A673 (cell line): ENCODE measurements around the gene CDH4. TPM values are rescaled to one million over a fixed set of nuclear protein-coding genes. Genes with fewer than 3 reads are reported as not detected.

Experiments
- BruUV-seq: library from RNA; stranded (reverse); fragments of 400-500 nt; replicated peaks from 2 replicates; lab custom pipeline; 2021; lab: Mats Ljungman, UMichigan
- CTCF ChIA-PET: fragments of 300-600 bp; sonication (Branson Sonifier 250); formaldehyde crosslinking; loops from one replicate; lab custom pipeline; 2022; ENCODE audit warnings: antibody characterized with exemption; lab: Charles Lee
- POLR2A ChIA-PET: fragments of 300-600 bp; sonication (Branson Sonifier 250); formaldehyde crosslinking; loops from one replicate; lab custom pipeline; 2022; ENCODE audit warnings: antibody characterized with exemption; ENCODE audit not compliant: low non-redundant PET; lab: Charles Lee
- DNase-seq: peaks from one replicate; pipeline ENCODE4 v3.0.0-alpha.2; 2015; ENCODE audit warnings: low spot score
- H3K27ac ChIP-seq: fragments of 200-600 bp; sonication (generic); 2 replicates; pipeline ENCODE4 v1.5.1; 2016; ENCODE audit warnings: mixed run types, low read depth, mild to moderate bottlenecking, mixed read lengths, antibody characterized with exemption, low read length; ENCODE audit not compliant: poor library complexity, severe bottlenecking
- H3K27me3 ChIP-seq: fragments of 200-600 bp; sonication (generic); replicated peaks from 2 replicates; pipeline ENCODE4 v1.6.1; 2017; ENCODE audit warnings: mixed run types, low read depth, mild to moderate bottlenecking, mixed read lengths, antibody characterized with exemption, low read length; ENCODE audit not compliant: insufficient read depth, poor library complexity
- H3K36me3 ChIP-seq: fragments of 200-600 bp; sonication (generic); 2 replicates; pipeline ENCODE4 v1.6.1; 2016; ENCODE audit warnings: mixed run types, mild to moderate bottlenecking, mixed read lengths, antibody characterized with exemption, low read length; ENCODE audit not compliant: insufficient read depth, poor library complexity, severe bottlenecking
- H3K4me1 ChIP-seq: fragments of 200-600 bp; sonication (generic); 2 replicates; pipeline ENCODE4 v1.6.1; 2017; ENCODE audit warnings: mixed run types, mild to moderate bottlenecking, mixed read lengths, antibody characterized with exemption, low read length; ENCODE audit not compliant: insufficient read depth, poor library complexity, severe bottlenecking
- H3K4me3 ChIP-seq: fragments of 200-600 bp; sonication (generic); 2 replicates; pipeline ENCODE4 v1.5.1; 2016; ENCODE audit warnings: low read depth, mixed run types, mild to moderate bottlenecking, mixed read lengths, low read length; ENCODE audit not compliant: poor library complexity, severe bottlenecking
- H3K9me3 ChIP-seq: fragments of 200-600 bp; sonication (generic); 2 replicates; pipeline ENCODE4 v1.6.1; 2016; ENCODE audit warnings: mixed run types, low read depth, mild to moderate bottlenecking, mixed read lengths, antibody characterized with exemption, low read length; ENCODE audit not compliant: poor library complexity, severe bottlenecking
- CTCF ChIP-seq: fragments of 300-800, 200-600 bp; sonication (generic); conservative IDR thresholded peaks from 2 replicates; pipeline ENCODE4 v1.5.1; 2017; ENCODE audit warnings: low read depth, mild to moderate bottlenecking, antibody characterized with exemption, low read length, moderate library complexity, mixed read lengths
- EZH2 ChIP-seq: fragments of 200-600 bp; sonication (generic); IDR thresholded peaks from 2 replicates; pipeline ENCODE4 v1.6.1; 2017; ENCODE audit warnings: borderline replicate concordance, low read depth, mild to moderate bottlenecking, mixed read lengths, antibody characterized with exemption, low read length; ENCODE audit not compliant: poor library complexity, severe bottlenecking
- intact Hi-C: fragments of 100-400 bp; cut with micrococcal nuclease; formaldehyde crosslinking; loops from one replicate; pipeline ENCODE4 v1.10.0; 2022; ENCODE audit not compliant: unreplicated experiment
- total RNA-seq: library from RNA; stranded (reverse); gene quantifications from 2 replicates; pipeline ENCODE4 v1.2.3, GENCODE V29; 2021

Gene CDH4
- total RNA-seq, 1 experiment from 2014 or later, result 8.3 TPM

DNA sequence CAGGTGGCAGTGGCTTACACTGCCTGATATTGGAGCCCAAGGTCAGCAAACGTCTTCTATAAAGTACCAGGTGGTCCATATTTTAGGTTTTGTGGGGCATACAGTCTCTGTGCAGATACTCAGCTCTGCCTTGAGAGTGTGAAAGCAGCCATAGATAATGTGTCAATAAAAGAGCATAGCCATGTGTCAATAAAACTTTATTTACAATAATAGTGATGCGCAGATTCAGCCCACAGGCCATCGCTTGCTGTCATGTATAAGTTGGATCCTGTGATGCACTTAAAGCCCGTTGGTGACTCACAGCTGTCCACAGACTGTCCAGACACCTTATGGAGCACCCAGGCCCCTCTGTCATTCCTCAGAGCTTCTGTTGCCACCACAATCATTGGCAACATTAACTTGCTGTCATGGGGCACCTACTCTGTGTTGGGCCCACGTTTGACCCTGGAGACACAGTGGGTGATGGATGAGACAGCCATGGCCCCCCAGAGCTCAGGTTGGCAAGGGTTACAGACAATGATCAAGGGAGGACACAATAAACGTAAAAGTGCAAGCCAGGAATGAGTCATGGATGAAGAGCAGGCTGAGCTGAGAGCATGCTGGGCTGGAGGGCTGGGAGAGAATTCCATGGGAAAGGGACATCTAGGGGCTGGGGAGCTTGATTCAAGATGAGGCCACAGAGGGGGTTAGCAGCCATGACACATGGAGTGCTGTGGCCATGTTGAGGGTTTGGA is 640.0 kb downstream of the CDH4 start:
- intact Hi-C loops, result no loop called here
- Histone ChIP-seq H3K27me3 (no peaks in the 10 kb centered on the region), H3K36me3 (no peaks in the 10 kb centered on the region), H3K9me3 (no peaks in the 10 kb centered on the region), H3K4me3 (no peak overlapping the region), H3K27ac (no peak overlapping the region), H3K4me1 (no peaks in the 10 kb centered on the region)
- BruUV-seq, result no TSS peak
- no peak for DNase-seq
- CTCF ChIA-PET, result no interaction called here
- TF ChIP-seq EZH2, result no peak
- TF ChIP-seq CTCF, result no peak
- POLR2A ChIA-PET, result no interaction called here

- Histone ChIP-seq H3K9me3 (no peaks in the 10 kb centered on the region), H3K27me3 (peaks cover 18% of the 10 kb centered on the region), H3K27ac (no peak overlapping the region), H3K4me3 (no peak overlapping the region), H3K36me3 (no peaks in the 10 kb centered on the region), H3K4me1 (no peaks in the 10 kb centered on the region)
- ChIA-PET CTCF (no interaction called here), POLR2A (no interaction called here)
- no peak for DNase-seq
- no TSS peak for BruUV-seq
- intact Hi-C loops, result loop anchor here (5.0 kb wide), 1 partner anchor 1688 kb away; no protein-coding TSS in a partner anchor
- TF ChIP-seq CTCF (no peak), EZH2 (no peak)
Measured at GRCh38 chr20:61895016-61895415, 643.0 kb downstream of the CDH4 start.

- peaks cover 24% of the 10 kb centered on the region for H3K27me3 ChIP-seq
- TF ChIP-seq CTCF (no peak), EZH2 (no peak)
- ChIA-PET CTCF (interaction anchor here (0.8 kb wide), 1 partner anchor 8 kb away, joined by 3 read pairs; no protein-coding TSS in a partner anchor), POLR2A (no interaction called here)
- H3K9me3 ChIP-seq, result no peaks in the 10 kb centered on the region
- H3K4me1 ChIP-seq, result no peaks in the 10 kb centered on the region
- no peak overlapping the region for H3K4me3 ChIP-seq
- no peaks in the 10 kb centered on the region for H3K36me3 ChIP-seq
- DNase-seq, result no peak
- no TSS peak for BruUV-seq
- no peak overlapping the region for H3K27ac ChIP-seq
- intact Hi-C loops, result loop anchor here (5.0 kb wide), 1 partner anchor 1688 kb away; no protein-coding TSS in a partner anchor
Measured at GRCh38 chr20:61895686-61896057, 643.6 kb downstream of the CDH4 start.
